ENCODE results near the gene OR51I1.

DNA sequence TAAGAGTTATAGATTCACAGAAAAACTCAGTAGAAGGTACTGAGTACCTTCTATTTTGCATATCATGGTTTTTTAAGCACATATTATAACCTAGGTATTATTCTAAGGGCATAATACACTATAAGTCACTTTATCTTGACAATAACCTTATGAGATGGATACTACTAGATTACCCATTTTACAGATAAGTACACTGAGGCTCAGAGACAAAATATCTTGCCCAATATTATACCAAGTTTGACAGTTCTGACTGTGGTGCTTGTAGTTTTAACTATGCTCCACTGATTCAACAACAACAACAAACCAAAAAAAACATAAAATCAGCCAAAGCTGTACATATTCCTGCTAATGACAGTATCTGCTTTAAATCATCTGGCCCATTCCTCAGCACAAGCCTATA lies 47.2 kb downstream of the OR51I1 start:
- no peak for TF ChIP-seq EZH2 (IDR thresholded peaks at IDR 0.05; ENCODE audit: low read length, missing control alignments)
- TF ChIP-seq, protein P1, sequence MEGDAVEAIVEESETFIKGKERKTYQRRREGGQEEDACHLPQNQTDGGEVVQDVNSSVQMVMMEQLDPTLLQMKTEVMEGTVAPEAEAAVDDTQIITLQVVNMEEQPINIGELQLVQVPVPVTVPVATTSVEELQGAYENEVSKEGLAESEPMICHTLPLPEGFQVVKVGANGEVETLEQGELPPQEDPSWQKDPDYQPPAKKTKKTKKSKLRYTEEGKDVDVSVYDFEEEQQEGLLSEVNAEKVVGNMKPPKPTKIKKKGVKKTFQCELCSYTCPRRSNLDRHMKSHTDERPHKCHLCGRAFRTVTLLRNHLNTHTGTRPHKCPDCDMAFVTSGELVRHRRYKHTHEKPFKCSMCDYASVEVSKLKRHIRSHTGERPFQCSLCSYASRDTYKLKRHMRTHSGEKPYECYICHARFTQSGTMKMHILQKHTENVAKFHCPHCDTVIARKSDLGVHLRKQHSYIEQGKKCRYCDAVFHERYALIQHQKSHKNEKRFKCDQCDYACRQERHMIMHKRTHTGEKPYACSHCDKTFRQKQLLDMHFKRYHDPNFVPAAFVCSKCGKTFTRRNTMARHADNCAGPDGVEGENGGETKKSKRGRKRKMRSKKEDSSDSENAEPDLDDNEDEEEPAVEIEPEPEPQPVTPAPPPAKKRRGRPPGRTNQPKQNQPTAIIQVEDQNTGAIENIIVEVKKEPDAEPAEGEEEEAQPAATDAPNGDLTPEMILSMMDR (conservative IDR thresholded peaks at IDR 0.05 in 1 of 2, IDR thresholded peaks at IDR 0.05 in 1 of 2; ENCODE audit: low read depth in 1 of 2, low read length in 2 of 2) = no peak

Measured in fibroblast of lung (primary cell).